MM.1S (cell line): ENCODE measurements around the gene PNPLA7.

Experiments used
- DNase-seq: peaks from one replicate; pipeline ENCODE4 v3.0.0-alpha.2; 2015
- H2AFZ ChIP-seq: fragments of 300-600 bp; sonication (generic); 2 replicates; pipeline ENCODE4 v1.6.0; 2016; ENCODE audit warnings: antibody characterized with exemption, low read length
- H3F3A ChIP-seq: fragments of 300-600 bp; sonication (generic); 2 replicates; pipeline ENCODE4 v1.6.1; 2016; ENCODE audit warnings: mild to moderate bottlenecking, antibody characterized with exemption, low read length, moderate library complexity, mixed read lengths; ENCODE audit not compliant: insufficient read depth
- H3K27ac ChIP-seq: fragments of 300-600 bp; sonication (generic); 2 replicates; pipeline ENCODE4 v1.5.1; 2016; ENCODE audit warnings: mild to moderate bottlenecking, low read length
- H3K27me3 ChIP-seq: fragments of 300-600 bp; sonication (generic); replicated peaks from 2 replicates; pipeline ENCODE4 v1.6.0; 2016; ENCODE audit warnings: low read length; ENCODE audit not compliant: insufficient read depth
- H3K36me3 ChIP-seq: fragments of 300-600 bp; sonication (generic); replicated peaks from 2 replicates; pipeline ENCODE4 v1.6.1; 2016; ENCODE audit warnings: mild to moderate bottlenecking, low read length, mixed read lengths; ENCODE audit not compliant: insufficient read depth
- H3K4me1 ChIP-seq: fragments of 300-600 bp; sonication (generic); 2 replicates; pipeline ENCODE4 v1.6.1; 2016; ENCODE audit warnings: low read length, mixed read lengths
- H3K4me2 ChIP-seq: fragments of 300-600 bp; sonication (generic); 2 replicates; pipeline ENCODE4 v1.6.0; 2016; ENCODE audit warnings: low read depth, low read length
- H3K4me3 ChIP-seq: fragments of 300-600 bp; sonication (generic); 2 replicates; pipeline ENCODE4 v1.5.1; 2016; ENCODE audit warnings: low read length, mixed read lengths
- H3K79me2 ChIP-seq: fragments of 300-600 bp; sonication (generic); 2 replicates; pipeline ENCODE4 v1.6.1; 2016; ENCODE audit warnings: mixed run types, low read length, mixed read lengths
- H3K9ac ChIP-seq: fragments of 300-600 bp; sonication (generic); 2 replicates; pipeline ENCODE4 v1.6.1; 2016; ENCODE audit warnings: low read length, mixed read lengths
- H3K9me2 ChIP-seq: fragments of 300-600 bp; sonication (generic); replicated peaks from 2 replicates; pipeline ENCODE4 v1.6.1; 2016; ENCODE audit warnings: mild to moderate bottlenecking, low read length, mixed read lengths; ENCODE audit not compliant: insufficient read depth
- H3K9me3 ChIP-seq: fragments of 300-600 bp; sonication (generic); replicated peaks from 2 replicates; pipeline ENCODE4 v1.6.1; 2016; ENCODE audit warnings: mild to moderate bottlenecking, low read length, mixed read lengths; ENCODE audit not compliant: insufficient read depth
- H4K20me1 ChIP-seq: fragments of 300-600 bp; sonication (generic); 2 replicates; pipeline ENCODE4 v1.6.1; 2016; ENCODE audit warnings: mild to moderate bottlenecking, low read length, moderate library complexity, mixed read lengths; ENCODE audit not compliant: insufficient read depth
- EZH2 ChIP-seq: fragments of 300-600 bp; sonication (generic); optimal IDR thresholded peaks from 2 replicates; pipeline ENCODE3; 2017; ENCODE audit warnings: low read depth, mild to moderate bottlenecking, antibody characterized with exemption, low read length, mixed read lengths
- EZH2phosphoT487 ChIP-seq: fragments of 300-600 bp; sonication (generic); IDR thresholded peaks from 2 replicates; pipeline ENCODE4 v1.6.1; 2018; ENCODE audit warnings: antibody characterized with exemption, low read length
- TF ChIP-seq, protein P1 (sequence below): fragments of 300-600 bp; sonication (generic); IDR thresholded peaks from 2 replicates; pipeline ENCODE4 v1.5.1; 2016; ENCODE audit warnings: antibody characterized with exemption, low read length, mixed read lengths

PNPLA7 gene

DNA sequence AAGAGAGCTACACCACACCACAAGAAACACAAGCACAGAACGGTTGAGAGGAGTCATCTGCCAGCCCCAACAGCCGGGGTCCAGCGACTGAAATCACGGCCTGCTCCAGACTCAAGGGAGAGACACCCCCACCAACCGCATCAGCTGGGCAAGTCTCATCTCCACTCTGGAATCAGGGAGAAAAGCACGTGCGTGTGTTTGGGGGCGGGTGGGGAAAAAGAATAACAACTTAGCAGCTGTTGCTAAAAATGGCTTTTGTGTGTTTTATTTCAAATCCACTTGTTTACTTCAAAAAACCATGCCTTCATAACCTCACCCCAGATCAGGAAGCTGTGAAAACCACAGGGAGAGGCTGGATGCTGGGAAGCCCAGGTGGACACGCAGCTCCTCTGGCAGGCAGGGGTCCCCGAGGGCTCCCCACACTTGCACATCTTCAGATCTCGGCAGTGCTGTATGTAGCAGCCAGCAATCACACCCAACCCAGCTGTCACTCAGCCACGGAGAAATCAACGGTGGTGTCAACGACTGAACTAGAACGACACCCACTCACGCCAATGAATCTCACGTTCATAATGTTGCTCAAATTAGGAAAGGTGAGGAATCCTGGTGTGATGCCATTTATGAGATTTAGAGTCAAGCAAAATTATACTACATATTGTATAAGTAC is 19.0 kb downstream of the PNPLA7 start:
- H4K20me1 ChIP-seq: no peaks in the 10 kb centered on the region
- TF ChIP-seq, protein P1, sequence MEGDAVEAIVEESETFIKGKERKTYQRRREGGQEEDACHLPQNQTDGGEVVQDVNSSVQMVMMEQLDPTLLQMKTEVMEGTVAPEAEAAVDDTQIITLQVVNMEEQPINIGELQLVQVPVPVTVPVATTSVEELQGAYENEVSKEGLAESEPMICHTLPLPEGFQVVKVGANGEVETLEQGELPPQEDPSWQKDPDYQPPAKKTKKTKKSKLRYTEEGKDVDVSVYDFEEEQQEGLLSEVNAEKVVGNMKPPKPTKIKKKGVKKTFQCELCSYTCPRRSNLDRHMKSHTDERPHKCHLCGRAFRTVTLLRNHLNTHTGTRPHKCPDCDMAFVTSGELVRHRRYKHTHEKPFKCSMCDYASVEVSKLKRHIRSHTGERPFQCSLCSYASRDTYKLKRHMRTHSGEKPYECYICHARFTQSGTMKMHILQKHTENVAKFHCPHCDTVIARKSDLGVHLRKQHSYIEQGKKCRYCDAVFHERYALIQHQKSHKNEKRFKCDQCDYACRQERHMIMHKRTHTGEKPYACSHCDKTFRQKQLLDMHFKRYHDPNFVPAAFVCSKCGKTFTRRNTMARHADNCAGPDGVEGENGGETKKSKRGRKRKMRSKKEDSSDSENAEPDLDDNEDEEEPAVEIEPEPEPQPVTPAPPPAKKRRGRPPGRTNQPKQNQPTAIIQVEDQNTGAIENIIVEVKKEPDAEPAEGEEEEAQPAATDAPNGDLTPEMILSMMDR: no peak
- no peak for TF ChIP-seq EZH2phosphoT487
- no peak for TF ChIP-seq EZH2
- H3F3A ChIP-seq: no peaks in the 10 kb centered on the region
- H3K4me3 ChIP-seq: no peak overlapping the region
- no peak for DNase-seq
- H3K4me2 ChIP-seq: no peak overlapping the region
- no peaks in the 10 kb centered on the region for H3K9me2 ChIP-seq
- no peak overlapping the region for H2AFZ ChIP-seq
- no peak overlapping the region for H3K9ac ChIP-seq
- H3K4me1 ChIP-seq: peaks cover 9% of the 10 kb centered on the region; the same call in 1 of the 2 replicates
- peaks cover 13% of the 10 kb centered on the region for H3K27me3 ChIP-seq
- no peaks in the 10 kb centered on the region for H3K79me2 ChIP-seq
- no peak overlapping the region for H3K27ac ChIP-seq
- no peaks in the 10 kb centered on the region for H3K9me3 ChIP-seq
- H3K36me3 ChIP-seq: no peaks in the 10 kb centered on the region

GRCh38 chr9:137530331-137530730 is 19.9 kb downstream of the PNPLA7 start:
- Histone ChIP-seq H3K9ac (no peak overlapping the region), H3K4me3 (no peak overlapping the region), H3K4me1 (peaks cover 9% of the 10 kb centered on the region; the same call in 1 of the 2 replicates), H3K36me3 (no peaks in the 10 kb centered on the region), H3K27ac (no peak overlapping the region), H3F3A (no peaks in the 10 kb centered on the region), H3K9me2 (no peaks in the 10 kb centered on the region), H4K20me1 (no peaks in the 10 kb centered on the region), H3K9me3 (no peaks in the 10 kb centered on the region), H3K27me3 (peaks cover 13% of the 10 kb centered on the region), H3K79me2 (no peaks in the 10 kb centered on the region), H3K4me2 (no peak overlapping the region), H2AFZ (no peak overlapping the region)
- TF ChIP-seq, protein P1: no peak
- TF ChIP-seq EZH2phosphoT487: no peak
- TF ChIP-seq EZH2: no peak
- no peak for DNase-seq

DNA sequence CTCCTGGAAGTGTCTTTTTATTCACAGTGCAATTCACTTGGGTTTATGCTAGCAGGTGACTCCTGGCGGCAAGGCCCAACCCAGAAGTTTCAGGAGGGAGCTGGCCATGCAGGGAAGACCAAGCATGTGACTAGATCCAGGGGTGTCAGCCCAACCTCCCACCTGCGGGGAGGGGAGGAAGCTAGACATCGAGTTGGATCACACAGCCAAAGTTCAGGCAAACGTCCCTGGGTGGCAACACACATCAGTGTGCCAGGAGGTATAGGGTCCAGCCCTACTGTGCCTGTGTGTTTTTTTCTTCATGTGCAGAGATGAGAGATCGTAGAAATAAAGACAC is 25.3 kb downstream of the PNPLA7 start:
- no peak overlapping the region for H2AFZ ChIP-seq
- no peak overlapping the region for H3K9ac ChIP-seq
- no peak for TF ChIP-seq EZH2phosphoT487
- TF ChIP-seq, protein P1: no peak
- TF ChIP-seq EZH2: no peak
- H3K36me3 ChIP-seq: no peaks in the 10 kb centered on the region
- H3K9me3 ChIP-seq: no peaks in the 10 kb centered on the region
- H3K79me2 ChIP-seq: no peaks in the 10 kb centered on the region
- H3K4me1 ChIP-seq: no peaks in the 10 kb centered on the region
- no peak overlapping the region for H3K27ac ChIP-seq
- no peaks in the 10 kb centered on the region for H3F3A ChIP-seq
- H3K4me3 ChIP-seq: no peak overlapping the region
- no peaks in the 10 kb centered on the region for H3K9me2 ChIP-seq
- no peak overlapping the region for H3K4me2 ChIP-seq
- no peak for DNase-seq
- H4K20me1 ChIP-seq: no peaks in the 10 kb centered on the region
- H3K27me3 ChIP-seq: peaks cover 13% of the 10 kb centered on the region
